MCF 10A (cell line): ENCODE results near the gene SERTAD3. TPM values are rescaled to one million over a fixed set of nuclear protein-coding genes. Genes with fewer than 3 reads are reported as not detected.

Source experiments
- BruUV-seq: library from RNA; stranded (reverse); fragments of 400-500 nt; replicated peaks from 2 replicates; lab custom pipeline; 2021; lab: Mats Ljungman, UMichigan
- CTCF ChIA-PET: fragments of 300-600 bp; sonication (Branson Sonifier 250); formaldehyde crosslinking; extraction: SDS; loops from one replicate; lab custom pipeline; 2021; ENCODE audit warnings: antibody characterized with exemption, inconsistent platforms; lab: Yijun Ruan, JAX
- POLR2A ChIA-PET: fragments of 300-600, 350-650 bp; sonication (Branson Sonifier 250); formaldehyde crosslinking; extraction: SDS; loops from one replicate; lab custom pipeline; 2020; ENCODE audit warnings: antibody characterized with exemption, inconsistent platforms; lab: Yijun Ruan, JAX
- DNase-seq: peaks from one replicate; pipeline ENCODE4 v3.0.0-alpha.2; 2018; ENCODE audit not compliant: unreplicated experiment
- H3K27ac Mint-ChIP-seq: one replicate; pipeline ENCODE4 v1.8.0; 2022; ENCODE audit warnings: mild to moderate bottlenecking, low read depth, mixed read lengths; ENCODE audit not compliant: unreplicated experiment
- H3K27me3 Mint-ChIP-seq: one replicate; pipeline ENCODE4 v1.8.0; 2022; ENCODE audit warnings: mixed read lengths; ENCODE audit not compliant: insufficient read depth, unreplicated experiment
- H3K36me3 Mint-ChIP-seq: one replicate; pipeline ENCODE4 v1.8.0; 2022; ENCODE audit warnings: mild to moderate bottlenecking, moderate library complexity, mixed read lengths; ENCODE audit not compliant: insufficient read depth, unreplicated experiment
- H3K4me1 Mint-ChIP-seq: one replicate; pipeline ENCODE4 v1.8.0; 2022; ENCODE audit warnings: mixed read lengths; ENCODE audit not compliant: insufficient read depth, unreplicated experiment
- H3K4me3 Mint-ChIP-seq: one replicate; pipeline ENCODE4 v1.8.0; 2022; ENCODE audit warnings: mild to moderate bottlenecking, moderate library complexity, mixed read lengths; ENCODE audit not compliant: unreplicated experiment
- H3K9me3 Mint-ChIP-seq: one replicate; pipeline ENCODE4 v1.8.0; 2022; ENCODE audit warnings: mixed read lengths; ENCODE audit not compliant: unreplicated experiment
- CTCF ChIP-seq: fragments of 200-600 bp; IDR thresholded peaks from one replicate; pipeline ENCODE4 v1.8.0; 2022; ENCODE audit warnings: antibody characterized with exemption, mild to moderate bottlenecking; ENCODE audit not compliant: unreplicated experiment
- intact Hi-C: fragments of 100-400 bp; cut with micrococcal nuclease; formaldehyde crosslinking; loops from 2 replicates; pipeline ENCODE4 v1.14.1; 2022
- total RNA-seq: library from RNA; stranded (reverse); gene quantifications from 2 replicates; pipeline ENCODE4 v1.2.3, GENCODE V29; 2022

SERTAD3 gene
- total RNA-seq, 1 experiment from 2014 or later, result 23.3 TPM

GRCh38 chr19:40394816-40395210 lies 49.3 kb downstream of the SERTAD3 start:
- no peak overlapping the region for H3K4me3 Mint-ChIP-seq
- no peak overlapping the region for H3K27ac Mint-ChIP-seq
- ChIA-PET CTCF (interaction anchor here (0.7 to 0.8 kb wide), 2 partner anchors 124 to 252 kb away, joined by 3 read pairs; no protein-coding TSS in a partner anchor), POLR2A (interaction anchor here (0.9 kb wide), 1 partner anchor 47 kb away, joined by 3 read pairs; the partner anchor contains the start of gene C19orf47)
- BruUV-seq, result no TSS peak
- H3K36me3 Mint-ChIP-seq, result no peaks in the 10 kb centered on the region
- intact Hi-C loops, result no loop called here
- no peak for DNase-seq
- TF ChIP-seq CTCF, result no peak
- no peaks in the 10 kb centered on the region for H3K9me3 Mint-ChIP-seq
- H3K27me3 Mint-ChIP-seq, result no peaks in the 10 kb centered on the region
- peaks cover 8% of the 10 kb centered on the region for H3K4me1 Mint-ChIP-seq

GRCh38 chr19:40393894-40394815 lies 50.0 kb downstream of the SERTAD3 start:
- CTCF ChIA-PET, result interaction anchor here (0.6 to 0.8 kb wide), 2 partner anchors 124 to 148 kb away, joined by 3 to 4 read pairs; no protein-coding TSS in a partner anchor
- no peak for DNase-seq
- Mint-ChIP-seq H3K4me3 (no peak overlapping the region), H3K27me3 (no peaks in the 10 kb centered on the region), H3K9me3 (no peaks in the 10 kb centered on the region), H3K4me1 (peaks cover 4% of the 10 kb centered on the region), H3K36me3 (no peaks in the 10 kb centered on the region), H3K27ac (no peak overlapping the region)
- TF ChIP-seq CTCF, result no peak
- intact Hi-C loops, result no loop called here
- BruUV-seq, result no TSS peak
- POLR2A ChIA-PET, result interaction anchor here (0.9 kb wide), 1 partner anchor 46 kb away, joined by 3 read pairs; the partner anchor contains the start of gene C19orf47

- peak; percentile 25 for DNase-seq
- peak; percentile 36 for TF ChIP-seq CTCF
- Mint-ChIP-seq H3K4me3 (no peak overlapping the region), H3K27ac (no peak overlapping the region), H3K27me3 (no peaks in the 10 kb centered on the region), H3K36me3 (peaks cover 4% of the 10 kb centered on the region), H3K4me1 (no peaks in the 10 kb centered on the region), H3K9me3 (no peaks in the 10 kb centered on the region)
- BruUV-seq, result no TSS peak
- CTCF ChIA-PET, result no interaction called here
- POLR2A ChIA-PET, result no interaction called here
- intact Hi-C loops, result no loop called here
Observed at GRCh38 chr19:40392894-40393517, 51.1 kb downstream of the SERTAD3 start.

GRCh38 chr19:40392123-40392522 lies 52.0 kb downstream of the SERTAD3 start:
- Mint-ChIP-seq H3K36me3 (peaks cover 5% of the 10 kb centered on the region), H3K4me3 (no peak overlapping the region), H3K4me1 (no peaks in the 10 kb centered on the region), H3K27me3 (peaks cover 5% of the 10 kb centered on the region), H3K27ac (no peak overlapping the region), H3K9me3 (no peaks in the 10 kb centered on the region)
- intact Hi-C loops, result no loop called here
- DNase-seq, result no peak
- ChIA-PET POLR2A (no interaction called here), CTCF (interaction anchor here (0.6 kb wide), 1 partner anchor 27 kb away, joined by 5 read pairs; no protein-coding TSS in a partner anchor)
- no peak for TF ChIP-seq CTCF
- BruUV-seq, result no TSS peak
